ENCODE measurements around the gene LAMA2. TPM values are rescaled to one million over a fixed set of nuclear protein-coding genes. Genes with fewer than 3 reads are reported as not detected.

The LAMA2 gene
- polyA plus RNA-seq, 3 donors: 33.6 to 44.4 (median 39.6) TPM

GRCh38 chr6:129105793-129106192 lies 222.9 kb downstream of the LAMA2 start:
- no peak for DNase-seq (ENCODE audit: extremely low read depth in 1 of 11, low read depth in 9 of 11, low spot score in 4 of 11)

- DNase-seq (ENCODE audit: extremely low read depth in 1 of 11, low read depth in 9 of 11, low spot score in 4 of 11): no peak
These were observed 225.4 kb downstream of the LAMA2 start for GRCh38 chr6:129108337-129108736.

GRCh38 chr6:129110690-129111343 lies 227.9 kb downstream of the LAMA2 start:
- no peak for DNase-seq (ENCODE audit: extremely low read depth in 1 of 11, low read depth in 9 of 11, low spot score in 4 of 11)

- no peak for DNase-seq (ENCODE audit: extremely low read depth in 1 of 11, low read depth in 9 of 11, low spot score in 4 of 11)
These were observed 228.4 kb downstream of the LAMA2 start for GRCh38 chr6:129111346-129111745.

- DNase-seq (ENCODE audit: extremely low read depth in 1 of 11, low read depth in 9 of 11, low spot score in 4 of 11): no peak
These were observed 228.9 kb downstream of the LAMA2 start for GRCh38 chr6:129111853-129112252.

GRCh38 chr6:129112591-129112990 lies 229.7 kb downstream of the LAMA2 start:
- no peak for DNase-seq (ENCODE audit: extremely low read depth in 1 of 11, low read depth in 9 of 11, low spot score in 4 of 11)

GRCh38 chr6:129113637-129114036 lies 230.7 kb downstream of the LAMA2 start:
- no peak for DNase-seq (ENCODE audit: extremely low read depth in 1 of 11, low read depth in 9 of 11, low spot score in 4 of 11)

GRCh38 chr6:129114636-129115391 lies 231.9 kb downstream of the LAMA2 start:
- no peak for DNase-seq (ENCODE audit: extremely low read depth in 1 of 11, low read depth in 9 of 11, low spot score in 4 of 11)

- no peak for DNase-seq (ENCODE audit: extremely low read depth in 1 of 11, low read depth in 9 of 11, low spot score in 4 of 11)
These were observed 232.5 kb downstream of the LAMA2 start for GRCh38 chr6:129115471-129115870.

GRCh38 chr6:129117355-129117754 lies 234.4 kb downstream of the LAMA2 start:
- no peak for DNase-seq (ENCODE audit: extremely low read depth in 1 of 11, low read depth in 9 of 11, low spot score in 4 of 11)

- DNase-seq (ENCODE audit: extremely low read depth in 1 of 11, low read depth in 9 of 11, low spot score in 4 of 11): no peak
These were observed 238.1 kb downstream of the LAMA2 start for GRCh38 chr6:129120856-129121638.

GRCh38 chr6:129124347-129124746 lies 241.4 kb downstream of the LAMA2 start:
- no peak for DNase-seq (ENCODE audit: extremely low read depth in 1 of 11, low read depth in 9 of 11, low spot score in 4 of 11)

- no peak for DNase-seq (ENCODE audit: extremely low read depth in 1 of 11, low read depth in 9 of 11, low spot score in 4 of 11)
These were observed 247.2 kb downstream of the LAMA2 start for GRCh38 chr6:129130106-129130505.

- no peak for DNase-seq (ENCODE audit: extremely low read depth in 1 of 11, low read depth in 9 of 11, low spot score in 4 of 11)
These were observed 248.2 kb downstream of the LAMA2 start for GRCh38 chr6:129130959-129131681.

GRCh38 chr6:129133770-129134192 lies 250.8 kb downstream of the LAMA2 start:
- no peak for DNase-seq (ENCODE audit: extremely low read depth in 1 of 11, low read depth in 9 of 11, low spot score in 4 of 11)

GRCh38 chr6:129134535-129134934 lies 251.6 kb downstream of the LAMA2 start:
- DNase-seq (ENCODE audit: extremely low read depth in 1 of 11, low read depth in 9 of 11, low spot score in 4 of 11): no peak

- no peak for DNase-seq (ENCODE audit: extremely low read depth in 1 of 11, low read depth in 9 of 11, low spot score in 4 of 11)
These were observed 252.5 kb downstream of the LAMA2 start for GRCh38 chr6:129135451-129135850.

- no peak for DNase-seq (ENCODE audit: extremely low read depth in 1 of 11, low read depth in 9 of 11, low spot score in 4 of 11)
These were observed 253.8 kb downstream of the LAMA2 start for GRCh38 chr6:129136751-129137150.

- DNase-seq (ENCODE audit: extremely low read depth in 1 of 11, low read depth in 9 of 11, low spot score in 4 of 11): no peak
These were observed 255.9 kb downstream of the LAMA2 start for GRCh38 chr6:129138739-129139405.
